Osteocyte (in vitro differentiated cells): ENCODE data around the gene OR7D2. TPM values are rescaled to one million over a fixed set of nuclear protein-coding genes. Genes with fewer than 3 reads are reported as not detected.

ENCODE experiments used
- DNase-seq: peaks from one replicate; pipeline ENCODE4 v3.0.0; 2021; ENCODE audit warnings: mixed read lengths; ENCODE audit not compliant: unreplicated experiment; ENCODE audit errors: extremely low spot score
- H3K27ac Mint-ChIP-seq: one replicate; pipeline ENCODE4 v1.8.0; 2021; ENCODE audit warnings: mild to moderate bottlenecking, mixed read lengths; ENCODE audit not compliant: unreplicated experiment
- H3K27me3 Mint-ChIP-seq: one replicate; pipeline ENCODE4 v1.8.0; 2021; ENCODE audit warnings: mixed read lengths; ENCODE audit not compliant: unreplicated experiment
- H3K36me3 Mint-ChIP-seq: one replicate; pipeline ENCODE4 v1.8.0; 2021; ENCODE audit warnings: mixed read lengths; ENCODE audit not compliant: unreplicated experiment
- H3K4me1 Mint-ChIP-seq: one replicate; pipeline ENCODE4 v1.8.0; 2021; ENCODE audit warnings: mixed read lengths; ENCODE audit not compliant: unreplicated experiment
- H3K4me3 Mint-ChIP-seq: one replicate; pipeline ENCODE4 v1.8.0; 2021; ENCODE audit warnings: mild to moderate bottlenecking, moderate library complexity, mixed read lengths; ENCODE audit not compliant: unreplicated experiment
- H3K9me3 Mint-ChIP-seq: one replicate; pipeline ENCODE4 v1.8.0; 2021; ENCODE audit warnings: mixed read lengths; ENCODE audit not compliant: unreplicated experiment
- CTCF ChIP-seq: fragments of 200-600 bp; sonication (generic); IDR thresholded peaks from 2 replicates; pipeline ENCODE4 v1.5.0; 2021; ENCODE audit warnings: antibody characterized with exemption, mild to moderate bottlenecking, moderate library complexity
- total RNA-seq: library from RNA; stranded (reverse); gene quantifications from 2 replicates; pipeline ENCODE4 v1.2.1, GENCODE V29; 2021

The OR7D2 gene
- total RNA-seq, 1 donor from 2014 or later = 0.86 TPM

DNA sequence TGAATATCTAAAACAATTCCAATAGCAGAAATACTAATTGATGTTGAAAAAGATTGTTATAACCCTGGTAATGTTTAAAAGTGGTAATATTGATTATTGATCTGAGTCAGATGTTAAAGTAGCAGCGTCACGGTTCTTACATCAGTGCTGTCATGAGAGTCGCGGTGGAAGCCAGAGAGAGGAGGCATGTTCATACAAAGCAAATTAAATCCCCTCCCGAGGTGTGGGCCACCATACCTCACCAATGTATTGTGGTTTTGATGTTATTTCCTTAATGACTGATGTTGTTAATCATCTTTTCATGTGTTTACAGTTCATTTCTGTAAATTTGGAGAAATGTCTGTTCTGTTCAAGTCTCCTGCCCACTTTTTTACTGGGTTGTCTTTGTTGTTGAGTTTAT lies 27.4 kb upstream of the OR7D2 start:
- Mint-ChIP-seq H3K4me1 (no peaks in the 10 kb centered on the region), H3K36me3 (peaks cover 81% of the 10 kb centered on the region), H3K4me3 (no peak overlapping the region), H3K27ac (no peak overlapping the region), H3K9me3 (peaks cover 54% of the 10 kb centered on the region), H3K27me3 (no peaks in the 10 kb centered on the region)
- DNase-seq = no peak
- TF ChIP-seq CTCF = no peak

DNA sequence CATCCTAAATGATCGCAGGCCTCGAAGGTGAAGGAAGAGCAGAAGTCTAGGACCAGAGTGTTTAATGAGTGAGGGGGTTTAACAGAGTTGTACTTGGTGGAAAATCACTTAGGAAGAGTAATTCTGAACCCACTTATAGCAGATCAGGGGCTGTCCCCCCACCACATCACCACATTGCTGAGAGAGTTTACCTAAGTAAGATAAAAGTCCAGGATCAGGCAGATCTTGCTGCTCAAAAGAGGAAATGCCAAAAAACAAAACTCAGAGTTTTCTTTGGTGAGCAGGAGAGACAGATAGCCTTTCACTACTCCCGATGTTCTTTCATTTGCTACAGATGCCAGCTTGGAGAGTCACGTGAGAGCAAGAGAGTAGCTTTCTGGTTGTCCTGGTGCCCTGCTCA lies 23.2 kb upstream of the OR7D2 start:
- TF ChIP-seq CTCF = no peak
- H3K27me3 Mint-ChIP-seq = no peaks in the 10 kb centered on the region
- peaks cover 95% of the 10 kb centered on the region for H3K36me3 Mint-ChIP-seq
- H3K9me3 Mint-ChIP-seq = peaks cover 51% of the 10 kb centered on the region
- H3K4me3 Mint-ChIP-seq = no peak overlapping the region
- no peaks in the 10 kb centered on the region for H3K4me1 Mint-ChIP-seq
- no peak for DNase-seq
- H3K27ac Mint-ChIP-seq = no peak overlapping the region

- no peak for TF ChIP-seq CTCF
- Mint-ChIP-seq H3K36me3 (peaks cover 96% of the 10 kb centered on the region), H3K27me3 (no peaks in the 10 kb centered on the region), H3K9me3 (peaks cover 49% of the 10 kb centered on the region), H3K4me1 (no peaks in the 10 kb centered on the region), H3K4me3 (no peak overlapping the region), H3K27ac (no peak overlapping the region)
- no peak for DNase-seq
Observed at GRCh38 chr19:9156304-9156703, 22.5 kb upstream of the OR7D2 start.

DNA sequence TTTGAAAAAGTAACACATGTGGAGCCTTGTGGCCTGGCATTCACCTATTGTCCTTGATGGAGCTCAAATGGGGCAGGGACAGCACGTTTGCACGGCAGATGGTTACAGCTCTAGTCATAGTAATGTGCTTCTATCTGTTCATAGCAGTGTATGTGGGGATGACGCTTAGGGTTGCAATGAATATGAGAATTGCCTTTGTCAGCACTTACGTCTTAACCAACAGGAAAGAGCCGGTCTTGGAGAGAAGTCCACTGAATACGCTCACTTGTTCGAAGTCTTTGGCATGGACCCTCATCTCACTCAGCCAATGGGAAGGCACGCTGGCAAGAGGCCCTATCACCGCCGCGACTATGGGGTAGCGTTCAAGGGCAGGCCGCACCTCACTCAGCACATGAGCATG lies 18.9 kb upstream of the OR7D2 start:
- no peak for DNase-seq
- no peak overlapping the region for H3K27ac Mint-ChIP-seq
- H3K4me1 Mint-ChIP-seq = no peaks in the 10 kb centered on the region
- H3K27me3 Mint-ChIP-seq = no peaks in the 10 kb centered on the region
- H3K9me3 Mint-ChIP-seq = peaks cover 45% of the 10 kb centered on the region
- H3K4me3 Mint-ChIP-seq = no peak overlapping the region
- H3K36me3 Mint-ChIP-seq = peaks cover 89% of the 10 kb centered on the region
- no peak for TF ChIP-seq CTCF

DNA sequence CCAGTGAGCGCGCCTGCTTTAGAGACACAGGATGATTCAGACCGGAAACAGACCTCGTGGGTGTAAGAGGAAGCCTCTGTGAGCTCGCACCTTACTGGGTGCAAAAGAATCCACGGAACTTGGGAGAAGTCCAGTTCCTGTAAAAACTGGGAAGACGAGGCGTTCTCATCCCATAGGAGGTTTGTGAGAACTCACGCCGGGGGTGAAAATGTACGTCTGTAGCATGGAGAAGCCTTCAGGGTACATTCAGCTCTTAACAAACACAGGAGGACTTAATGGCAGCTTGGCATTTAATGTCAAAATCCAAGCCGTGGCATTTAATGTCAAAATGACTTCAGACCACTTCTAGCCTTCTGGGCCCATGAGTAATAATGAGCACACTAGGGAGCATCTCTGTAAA lies 17.4 kb upstream of the OR7D2 start:
- Mint-ChIP-seq H3K4me3 (no peak overlapping the region), H3K27me3 (no peaks in the 10 kb centered on the region)
- no peak for TF ChIP-seq CTCF

More for the DNA sequence above, 17.4 kb upstream of the OR7D2 start:
- DNase-seq = no peak
- no peak overlapping the region for H3K27ac Mint-ChIP-seq
- H3K9me3 Mint-ChIP-seq = peaks cover 37% of the 10 kb centered on the region
- H3K36me3 Mint-ChIP-seq = peaks cover 81% of the 10 kb centered on the region
- no peaks in the 10 kb centered on the region for H3K4me1 Mint-ChIP-seq
